Measurements from ENCODE around the gene TMEM187. TPM values are rescaled to one million over a fixed set of nuclear protein-coding genes. Genes with fewer than 3 reads are reported as not detected.

The TMEM187 gene
- total RNA-seq, 1 donor from 2014 or later = 19.2 TPM

GRCh38 chrX:154032160-154032559 is 59.6 kb downstream of the TMEM187 start:
- Mint-ChIP-seq H3K27me3 (ENCODE audit: unreplicated experiment) (no peaks in the 10 kb centered on the region), H3K4me1 (ENCODE audit: unreplicated experiment) (peaks cover 15% of the 10 kb centered on the region), H3K4me3 (ENCODE audit: unreplicated experiment) (no peak overlapping the region), H3K36me3 (ENCODE audit: unreplicated experiment) (peaks cover 12% of the 10 kb centered on the region), H3K9me3 (ENCODE audit: unreplicated experiment) (no peaks in the 10 kb centered on the region), H3K27ac (ENCODE audit: unreplicated experiment) (peak overlapping the region; percentile 34)
- no peak for DNase-seq (ENCODE audit: extremely low spot score, unreplicated experiment)
- TF ChIP-seq CTCF (IDR thresholded peaks at IDR 0.05) = no peak

- Mint-ChIP-seq H3K4me1 (ENCODE audit: unreplicated experiment) (peaks cover 15% of the 10 kb centered on the region), H3K36me3 (ENCODE audit: unreplicated experiment) (peaks cover 12% of the 10 kb centered on the region), H3K27me3 (ENCODE audit: unreplicated experiment) (no peaks in the 10 kb centered on the region), H3K27ac (ENCODE audit: unreplicated experiment) (peak overlapping the region; percentile 34), H3K9me3 (ENCODE audit: unreplicated experiment) (no peaks in the 10 kb centered on the region), H3K4me3 (ENCODE audit: unreplicated experiment) (no peak overlapping the region)
- DNase-seq (ENCODE audit: extremely low spot score, unreplicated experiment) = no peak
- TF ChIP-seq CTCF (IDR thresholded peaks at IDR 0.05) = no peak
Measured at GRCh38 chrX:154032653-154033052, 60.1 kb downstream of the TMEM187 start.

Small RNAs within 50 kb of the gene (microRNA-seq; reads per million reads assigned to microRNA genes)
- gene MIR3202-1 (ENCODE audit: unreplicated experiment) = not detected
- gene MIR3202-2 (ENCODE audit: unreplicated experiment) = not detected
- not detected for gene MIR718 (ENCODE audit: unreplicated experiment)

Other genes starting within 250 kb of the TMEM187 start
- gene BCAP31, start 248.4 kb upstream of the TMEM187 start, total RNA-seq = 172 and 188 TPM in 2 replicates
- 19.7 and 22.3 TPM in 2 replicates for gene ABCD1, start 247.9 kb upstream of the TMEM187 start, total RNA-seq
- gene PLXNB3, start 208.5 kb upstream of the TMEM187 start, total RNA-seq = 8.7 and 9.1 TPM in 2 replicates
- gene SRPK3, start 191.7 kb upstream of the TMEM187 start, total RNA-seq = not detected in 2 replicates
- gene IDH3G, start 178.4 kb upstream of the TMEM187 start, total RNA-seq = 63.5 and 64.8 TPM in 2 replicates
- gene SSR4, start 178.1 kb upstream of the TMEM187 start, total RNA-seq = 287 and 297 TPM in 2 replicates
- gene PDZD4, start 142.2 kb upstream of the TMEM187 start, total RNA-seq = 23.9 and 26.6 TPM in 2 replicates
- 13.0 and 16.6 TPM in 2 replicates for gene L1CAM, start 86.6 kb upstream of the TMEM187 start, total RNA-seq
- gene AVPR2, start 68.1 kb upstream of the TMEM187 start, total RNA-seq = not detected in 2 replicates
- 4.9 and 5.3 TPM in 2 replicates for gene ARHGAP4, start 46.5 kb upstream of the TMEM187 start, total RNA-seq
- gene NAA10, start 37.7 kb upstream of the TMEM187 start, total RNA-seq = 94.1 and 96.6 TPM in 2 replicates
- gene RENBP, start 28.1 kb upstream of the TMEM187 start, total RNA-seq = 18.7 and 18.9 TPM in 2 replicates
- gene HCFC1, start 936 bp upstream of the TMEM187 start, total RNA-seq = 73.7 and 74.8 TPM in 2 replicates
- gene IRAK1, start 47.1 kb downstream of the TMEM187 start, total RNA-seq = 72.4 and 74.2 TPM in 2 replicates
- gene MECP2, start 125.0 kb downstream of the TMEM187 start, total RNA-seq = 43.7 and 44.6 TPM in 2 replicates
- not detected in 2 replicates for gene OPN1LW, start 171.5 kb downstream of the TMEM187 start, total RNA-seq
- not detected in 2 replicates for gene OPN1MW, start 209.8 kb downstream of the TMEM187 start, total RNA-seq
- gene OPN1MW2, start 247.0 kb downstream of the TMEM187 start, total RNA-seq = not detected in 2 replicates

Data from osteocyte (in vitro differentiated cells).